HuH-7.5 (cell line): ENCODE results near the gene ZMIZ1.
A peak's percentile ranks its signal among the peaks of the same experiment; 100 is the strongest.

Source experiments
- DNase-seq: peaks from one replicate; pipeline ENCODE4 v3.0.0; 2011; ENCODE audit warnings: low spot score

Gene ZMIZ1

GRCh38 chr10:79097021-79097872 is 28.5 kb downstream of the ZMIZ1 start:
- DNase-seq: no peak

GRCh38 chr10:79098061-79098460 is 29.3 kb downstream of the ZMIZ1 start:
- DNase-seq: no peak

GRCh38 chr10:79098596-79099015 is 29.8 kb downstream of the ZMIZ1 start:
- DNase-seq: no peak

- no peak for DNase-seq
These were observed 31.2 kb downstream of the ZMIZ1 start for GRCh38 chr10:79099898-79100448.

GRCh38 chr10:79100771-79101170 is 32.0 kb downstream of the ZMIZ1 start:
- no peak for DNase-seq

- DNase-seq: no peak
These were observed 33.1 kb downstream of the ZMIZ1 start for GRCh38 chr10:79101560-79102497.

- DNase-seq: no peak
These were observed 33.7 kb downstream of the ZMIZ1 start for GRCh38 chr10:79102498-79102874.

GRCh38 chr10:79103129-79103528 is 34.4 kb downstream of the ZMIZ1 start:
- no peak for DNase-seq

- DNase-seq: no peak
These were observed 34.8 kb downstream of the ZMIZ1 start for GRCh38 chr10:79103585-79103984.

GRCh38 chr10:79105150-79105739 is 36.5 kb downstream of the ZMIZ1 start:
- peak; percentile 55 for DNase-seq

GRCh38 chr10:79105818-79106217 is 37.1 kb downstream of the ZMIZ1 start:
- DNase-seq: no peak

- DNase-seq: no peak
These were observed 37.7 kb downstream of the ZMIZ1 start for GRCh38 chr10:79106256-79107050.

- no peak for DNase-seq
These were observed 39.0 kb downstream of the ZMIZ1 start for GRCh38 chr10:79107736-79108264.

- no peak for DNase-seq
These were observed 40.0 kb downstream of the ZMIZ1 start for GRCh38 chr10:79108728-79109127.

- no peak for DNase-seq
These were observed 42.7 kb downstream of the ZMIZ1 start for GRCh38 chr10:79111427-79111826.

GRCh38 chr10:79111846-79112614 is 43.3 kb downstream of the ZMIZ1 start:
- no peak for DNase-seq

- DNase-seq: no peak
These were observed 44.2 kb downstream of the ZMIZ1 start for GRCh38 chr10:79112881-79113431.

GRCh38 chr10:79113827-79114226 is 45.1 kb downstream of the ZMIZ1 start:
- DNase-seq: no peak

GRCh38 chr10:79115302-79115701 is 46.5 kb downstream of the ZMIZ1 start:
- DNase-seq: no peak

GRCh38 chr10:79116368-79116767 is 47.6 kb downstream of the ZMIZ1 start:
- DNase-seq: no peak
